ENCODE results near the gene OR6C75.

GRCh38 chr12:55385891-55386290 is 23.1 kb downstream of the OR6C75 start:
- TF ChIP-seq CTCF (conservative IDR thresholded peaks at IDR 0.05; ENCODE audit: low read depth, low read length) (no peak), RFX5 (IDR thresholded peaks at IDR 0.05; ENCODE audit: low read depth, low read length) (no peak)

Data from IMR-90 (cell line).